Astrocyte (in vitro differentiated cells and primary cell): ENCODE results near the gene TNNI3K. TPM values are rescaled to one million over a fixed set of nuclear protein-coding genes. Genes with fewer than 3 reads are reported as not detected.

Source experiments
- DNase-seq: peaks from one replicate; pipeline ENCODE4 v3.0.0-alpha.2; 2010; ENCODE audit warnings: low read depth
- FAIRE-seq: peaks from 2 replicates; lab custom pipeline; 2011; peaks lifted over from hg19 to GRCh38; lab: Jason Lieb, UNC
- H2AFZ ChIP-seq: 2 replicates; pipeline ENCODE4 v1.6.0; 2012; ENCODE audit warnings: low read depth, low read length, inconsistent platforms
- H3K27ac ChIP-seq: 2 replicates; pipeline ENCODE4 v1.5.1; 2011; ENCODE audit warnings: low read depth, low read length, inconsistent platforms
- H3K27me3 ChIP-seq: 2 replicates; pipeline ENCODE4 v1.6.0; 2011; ENCODE audit warnings: low read length, inconsistent platforms; ENCODE audit not compliant: insufficient read depth
- H3K36me3 ChIP-seq: 2 replicates; pipeline ENCODE4 v1.5.1; 2011; ENCODE audit warnings: low read length, inconsistent platforms; ENCODE audit not compliant: insufficient read depth
- H3K4me1 ChIP-seq: 2 replicates; pipeline ENCODE4 v1.5.1; 2011; ENCODE audit warnings: low read length, inconsistent platforms; ENCODE audit not compliant: insufficient read depth
- H3K4me2 ChIP-seq: 2 replicates; pipeline ENCODE4 v1.6.0; 2012; ENCODE audit warnings: low read length, inconsistent platforms
- H3K4me3 ChIP-seq: 2 replicates; pipeline ENCODE4 v1.5.1; 2011; ENCODE audit warnings: low read depth, mild to moderate bottlenecking, low read length, inconsistent platforms; ENCODE audit not compliant: insufficient read depth
- H3K79me2 ChIP-seq: 2 replicates; pipeline ENCODE4 v1.6.0; 2012; ENCODE audit warnings: mild to moderate bottlenecking, low read length, inconsistent platforms; ENCODE audit not compliant: insufficient read depth
- H3K9ac ChIP-seq: 2 replicates; pipeline ENCODE4 v1.6.0; 2012; ENCODE audit warnings: mild to moderate bottlenecking, low read length, inconsistent platforms
- H3K9me3 ChIP-seq: 2 replicates; pipeline ENCODE4 v1.5.1; 2012; ENCODE audit warnings: low read depth, mild to moderate bottlenecking, low read length, inconsistent platforms; ENCODE audit not compliant: insufficient read depth
- H4K20me1 ChIP-seq: 2 replicates; pipeline ENCODE4 v1.6.0; 2012; ENCODE audit warnings: low read length, inconsistent platforms; ENCODE audit not compliant: insufficient read depth
- H3K27ac Mint-ChIP-seq: one replicate; pipeline ENCODE4 v1.8.0; 2021; ENCODE audit warnings: mild to moderate bottlenecking, mixed read lengths; ENCODE audit not compliant: unreplicated experiment
- H3K27me3 Mint-ChIP-seq: one replicate; pipeline ENCODE4 v1.8.0; 2021; ENCODE audit warnings: low read depth, mixed read lengths; ENCODE audit not compliant: unreplicated experiment
- H3K36me3 Mint-ChIP-seq: one replicate; pipeline ENCODE4 v1.8.0; 2021; ENCODE audit warnings: low read depth, mixed read lengths; ENCODE audit not compliant: unreplicated experiment
- H3K4me1 Mint-ChIP-seq: one replicate; pipeline ENCODE4 v1.8.0; 2021; ENCODE audit warnings: low read depth, mixed read lengths; ENCODE audit not compliant: unreplicated experiment
- H3K4me3 Mint-ChIP-seq: one replicate; pipeline ENCODE4 v1.8.0; 2021; ENCODE audit warnings: mild to moderate bottlenecking, moderate library complexity, mixed read lengths; ENCODE audit not compliant: unreplicated experiment
- H3K9me3 Mint-ChIP-seq: one replicate; pipeline ENCODE4 v1.8.0; 2021; ENCODE audit warnings: mild to moderate bottlenecking, mixed read lengths; ENCODE audit not compliant: unreplicated experiment
- EZH2 ChIP-seq: IDR thresholded peaks from 2 replicates; pipeline ENCODE4 v1.6.1; 2012; ENCODE audit warnings: mild to moderate bottlenecking, low read length, inconsistent platforms; ENCODE audit not compliant: insufficient read depth
- total RNA-seq: library from RNA; stranded (reverse); gene quantifications from 2 replicates; pipeline ENCODE4 v1.2.1, GENCODE V29; 2021
- TF ChIP-seq, protein P1 (sequence below): IDR thresholded peaks from 2 replicates; pipeline ENCODE4 v1.5.1; 2011; ENCODE audit warnings: low read depth, mild to moderate bottlenecking, inconsistent platforms, low read length, moderate library complexity; ENCODE audit not compliant: insufficient read depth

TNNI3K gene
- total RNA-seq, 1 donor from 2014 or later: 0.45 TPM

DNA sequence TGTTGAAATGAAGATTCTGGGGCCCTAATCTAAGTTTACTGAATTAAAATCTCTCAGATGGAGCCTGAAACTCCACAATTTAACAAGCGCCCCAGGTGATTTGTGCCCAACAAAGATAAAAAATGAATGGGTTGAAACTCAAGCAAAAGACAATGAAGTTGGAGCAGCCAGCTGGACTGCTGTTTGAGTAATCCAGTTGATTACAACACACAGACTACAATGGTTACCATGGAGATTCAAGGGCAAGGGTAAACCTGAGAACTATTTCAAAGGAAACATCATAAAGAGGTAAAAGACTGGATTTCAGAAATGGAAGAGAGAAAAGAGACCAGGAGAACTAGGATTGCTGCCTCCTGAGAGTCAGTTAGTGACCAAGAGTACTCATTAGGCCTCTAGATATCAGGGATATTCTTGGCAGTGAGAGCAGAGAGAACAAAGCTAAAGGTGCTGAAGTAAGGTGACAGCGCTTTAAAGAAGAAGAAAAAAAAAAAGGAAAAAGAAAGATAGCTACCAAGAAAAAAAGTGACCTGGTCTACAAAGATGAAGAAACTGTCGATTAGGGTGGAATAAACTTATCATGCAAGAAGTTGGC lies 232.7 kb downstream of the TNNI3K start:
- Histone ChIP-seq H3K27ac (no peak overlapping the region), H3K27me3 (no peaks in the 10 kb centered on the region), H2AFZ (no peak overlapping the region), H4K20me1 (no peaks in the 10 kb centered on the region), H3K9me3 (no peaks in the 10 kb centered on the region), H3K36me3 (no peaks in the 10 kb centered on the region), H3K9ac (no peak overlapping the region), H3K4me2 (no peak overlapping the region), H3K79me2 (no peaks in the 10 kb centered on the region), H3K4me3 (no peak overlapping the region), H3K4me1 (peaks cover 10% of the 10 kb centered on the region)
- TF ChIP-seq, protein P1, sequence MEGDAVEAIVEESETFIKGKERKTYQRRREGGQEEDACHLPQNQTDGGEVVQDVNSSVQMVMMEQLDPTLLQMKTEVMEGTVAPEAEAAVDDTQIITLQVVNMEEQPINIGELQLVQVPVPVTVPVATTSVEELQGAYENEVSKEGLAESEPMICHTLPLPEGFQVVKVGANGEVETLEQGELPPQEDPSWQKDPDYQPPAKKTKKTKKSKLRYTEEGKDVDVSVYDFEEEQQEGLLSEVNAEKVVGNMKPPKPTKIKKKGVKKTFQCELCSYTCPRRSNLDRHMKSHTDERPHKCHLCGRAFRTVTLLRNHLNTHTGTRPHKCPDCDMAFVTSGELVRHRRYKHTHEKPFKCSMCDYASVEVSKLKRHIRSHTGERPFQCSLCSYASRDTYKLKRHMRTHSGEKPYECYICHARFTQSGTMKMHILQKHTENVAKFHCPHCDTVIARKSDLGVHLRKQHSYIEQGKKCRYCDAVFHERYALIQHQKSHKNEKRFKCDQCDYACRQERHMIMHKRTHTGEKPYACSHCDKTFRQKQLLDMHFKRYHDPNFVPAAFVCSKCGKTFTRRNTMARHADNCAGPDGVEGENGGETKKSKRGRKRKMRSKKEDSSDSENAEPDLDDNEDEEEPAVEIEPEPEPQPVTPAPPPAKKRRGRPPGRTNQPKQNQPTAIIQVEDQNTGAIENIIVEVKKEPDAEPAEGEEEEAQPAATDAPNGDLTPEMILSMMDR: no peak
- TF ChIP-seq EZH2: no peak
- DNase-seq: no peak
- no peak for FAIRE-seq
- Mint-ChIP-seq H3K9me3 (no peaks in the 10 kb centered on the region), H3K36me3 (no peaks in the 10 kb centered on the region), H3K27me3 (no peaks in the 10 kb centered on the region), H3K4me1 (peaks cover 22% of the 10 kb centered on the region), H3K27ac (peak overlapping the region; percentile 20), H3K4me3 (no peak overlapping the region)

DNA sequence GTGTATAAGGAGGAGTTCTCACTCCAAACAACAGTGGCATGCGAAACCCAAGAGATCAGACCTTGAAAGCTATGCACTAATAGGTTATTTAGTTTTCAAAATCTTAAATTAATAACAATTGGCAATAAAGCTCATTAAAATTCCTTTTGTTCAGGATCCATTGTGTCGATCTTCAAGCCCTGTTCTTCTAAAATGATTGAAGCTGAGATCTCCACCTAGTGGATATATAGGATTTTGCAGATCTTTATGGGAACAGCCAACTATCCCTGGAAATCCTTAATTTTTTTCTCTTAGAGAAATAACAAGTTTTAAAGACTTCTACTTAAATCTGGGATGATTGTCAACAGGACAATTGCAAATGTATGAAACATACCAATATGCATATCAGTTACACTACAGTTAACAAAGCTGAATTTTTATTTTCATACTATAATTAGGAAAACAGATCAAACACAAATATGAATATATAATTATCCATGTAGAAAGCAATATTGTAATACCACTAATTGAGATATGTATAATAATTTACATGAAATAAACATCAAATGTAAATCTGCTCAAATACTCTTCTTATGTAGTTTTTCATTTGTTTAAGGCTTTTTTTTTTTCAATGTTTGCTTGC lies 233.9 kb downstream of the TNNI3K start:
- Mint-ChIP-seq H3K4me3 (no peak overlapping the region), H3K9me3 (no peaks in the 10 kb centered on the region), H3K36me3 (no peaks in the 10 kb centered on the region), H3K27me3 (no peaks in the 10 kb centered on the region), H3K27ac (no peak overlapping the region), H3K4me1 (peaks cover 11% of the 10 kb centered on the region)
- peak; percentile 28 for DNase-seq
- Histone ChIP-seq H3K4me2 (no peak overlapping the region), H3K27me3 (no peaks in the 10 kb centered on the region), H4K20me1 (no peaks in the 10 kb centered on the region), H3K4me3 (no peak overlapping the region), H2AFZ (no peak overlapping the region), H3K9me3 (no peaks in the 10 kb centered on the region), H3K79me2 (no peaks in the 10 kb centered on the region), H3K27ac (no peak overlapping the region), H3K36me3 (no peaks in the 10 kb centered on the region), H3K4me1 (peaks cover 3% of the 10 kb centered on the region), H3K9ac (no peak overlapping the region)
- FAIRE-seq: peak; percentile 13
- TF ChIP-seq EZH2: no peak
- TF ChIP-seq, protein P1: peak; percentile 64

DNA sequence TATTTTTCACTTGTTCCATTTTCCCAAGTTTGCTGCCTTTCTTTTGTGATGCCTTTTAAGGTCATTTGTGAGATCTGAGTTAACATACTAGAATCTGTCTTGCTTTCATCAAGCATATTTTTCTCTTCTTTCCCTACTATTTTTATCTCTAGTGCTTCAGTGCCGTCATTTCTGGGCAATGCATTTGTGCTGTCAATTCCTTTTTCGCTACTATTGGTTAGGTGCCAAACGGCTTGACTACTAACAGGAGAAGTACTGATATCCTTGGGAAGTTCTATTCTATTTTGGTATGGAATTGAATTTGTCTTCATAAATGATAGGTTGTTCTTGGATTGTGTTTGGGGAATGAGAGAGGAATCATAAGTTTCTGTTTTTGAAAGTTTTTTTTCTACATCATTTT lies 235.1 kb downstream of the TNNI3K start:
- no peaks in the 10 kb centered on the region for H3K36me3 ChIP-seq
- Mint-ChIP-seq H3K27ac (no peak overlapping the region), H3K4me3 (no peak overlapping the region), H3K36me3 (no peaks in the 10 kb centered on the region), H3K9me3 (no peaks in the 10 kb centered on the region), H3K4me1 (peaks cover 9% of the 10 kb centered on the region), H3K27me3 (no peaks in the 10 kb centered on the region)
- H2AFZ ChIP-seq: no peak overlapping the region
- no peaks in the 10 kb centered on the region for H3K79me2 ChIP-seq
- no peak overlapping the region for H3K4me3 ChIP-seq
- no peaks in the 10 kb centered on the region for H4K20me1 ChIP-seq
- no peak for DNase-seq
- H3K9ac ChIP-seq: no peak overlapping the region
- H3K27me3 ChIP-seq: no peaks in the 10 kb centered on the region
- TF ChIP-seq EZH2: no peak
- TF ChIP-seq, protein P1: no peak
- H3K4me2 ChIP-seq: no peak overlapping the region
- peaks cover 3% of the 10 kb centered on the region for H3K4me1 ChIP-seq
- FAIRE-seq: no peak
- H3K27ac ChIP-seq: no peak overlapping the region
- no peaks in the 10 kb centered on the region for H3K9me3 ChIP-seq
